Endothelial cell of umbilical vein (primary cell): Measurements from ENCODE around the gene ZNF775. TPM values are rescaled to one million over a fixed set of nuclear protein-coding genes. Genes with fewer than 3 reads are reported as not detected.
A peak's percentile ranks its signal among the peaks of the same experiment; 100 is the strongest.

Experiments used
- BruUV-seq: library from RNA; stranded (reverse); fragments of 400-500 nt; replicated peaks from 2 replicates; lab custom pipeline; 2021; lab: Mats Ljungman, UMichigan
- CTCF ChIA-PET: fragments of 300-600, 350-600 bp; sonication (Branson Sonifier 250); formaldehyde crosslinking; loops from one replicate; lab custom pipeline; 2021; ENCODE audit warnings: antibody characterized with exemption, inconsistent platforms; lab: Charles Lee
- POLR2A ChIA-PET: fragments of 300-600, 350-600 bp; sonication (Branson Sonifier 250); formaldehyde crosslinking; loops from one replicate; lab custom pipeline; 2021; ENCODE audit warnings: antibody characterized with exemption, inconsistent platforms; lab: Charles Lee
- DNase-seq: peaks from one replicate; pipeline ENCODE4 v3.0.0-alpha.2; 2011; ENCODE audit warnings: low read depth, low spot score
- FAIRE-seq: peaks from 2 replicates; lab custom pipeline; 2011; peaks lifted over from hg19 to GRCh38; lab: Jason Lieb, UNC
- H2AFZ ChIP-seq: 2 replicates; pipeline ENCODE4 v1.6.0; 2012; ENCODE audit warnings: low read depth, low read length, control low read depth, inconsistent platforms
- H3K27ac ChIP-seq: 2 replicates; pipeline ENCODE4 v1.5.1; 2011; ENCODE audit warnings: low read depth, mild to moderate bottlenecking, control low read depth, low read length, moderate library complexity; ENCODE audit not compliant: insufficient read depth
- H3K27me3 ChIP-seq, 2 experiments: 2 replicates each; pipeline versions ENCODE4 v1.6.0 to v1.6.1; 2011; ENCODE audit warnings: low read length in 2 of 2, mixed read lengths in 1 of 2; ENCODE audit not compliant: control insufficient read depth in 2 of 2, insufficient read depth in 2 of 2
- H3K36me3 ChIP-seq, 2 experiments: 2 replicates in 1 of 2; 3 replicates in 1 of 2; pipeline ENCODE4 v1.5.1; 2011; ENCODE audit warnings: low read length in 2 of 2, mild to moderate bottlenecking in 1 of 2, moderate library complexity in 1 of 2; ENCODE audit not compliant: control insufficient read depth in 2 of 2, insufficient read depth in 2 of 2; ENCODE audit errors: extremely low read depth in 1 of 2
- H3K4me1 ChIP-seq: 3 replicates; pipeline ENCODE4 v1.5.1; 2011; ENCODE audit warnings: mild to moderate bottlenecking, low read length; ENCODE audit not compliant: control insufficient read depth, insufficient read depth; ENCODE audit errors: extremely low read depth
- H3K4me2 ChIP-seq: 2 replicates; pipeline ENCODE4 v1.6.1; 2011; ENCODE audit warnings: low read length, control low read depth, mixed read lengths; ENCODE audit not compliant: insufficient read depth
- H3K4me3 ChIP-seq, 3 experiments: fragments of 200-600 bp in 1 of 3; sonication (generic), shearing (Covaris generic) in 1 of 3; replicated peaks in 1 of 3; 2 replicates each; pipeline ENCODE4 v1.5.1; 2011 to 2016; ENCODE audit warnings: control low read depth in 3 of 3, low read length in 3 of 3, mild to moderate bottlenecking in 2 of 3, inconsistent platforms in 1 of 3, low read depth in 1 of 3, moderate library complexity in 1 of 3; ENCODE audit not compliant: insufficient read depth in 1 of 3
- H3K79me2 ChIP-seq: 2 replicates; pipeline ENCODE4 v1.6.0; 2012; ENCODE audit warnings: low read length, inconsistent platforms; ENCODE audit not compliant: control insufficient read depth, insufficient read depth
- H3K9ac ChIP-seq: replicated peaks from 2 replicates; pipeline ENCODE3; 2011; ENCODE audit warnings: low read length, control low read depth; ENCODE audit not compliant: insufficient read depth; ENCODE audit errors: extremely low read depth
- H3K9me1 ChIP-seq: replicated peaks from 3 replicates; pipeline ENCODE4 v1.6.0; 2011; ENCODE audit warnings: mild to moderate bottlenecking, low read length; ENCODE audit not compliant: control insufficient read depth, insufficient read depth; ENCODE audit errors: extremely low read depth
- H3K9me3 ChIP-seq: replicated peaks from 2 replicates; pipeline ENCODE4 v1.5.1; 2012; ENCODE audit warnings: low read length, inconsistent platforms; ENCODE audit not compliant: control insufficient read depth, insufficient read depth
- H4K20me1 ChIP-seq: replicated peaks from 2 replicates; pipeline ENCODE3; 2011; ENCODE audit warnings: mild to moderate bottlenecking, low read length; ENCODE audit not compliant: control insufficient read depth, insufficient read depth; ENCODE audit errors: extremely low read depth
- FOS ChIP-seq: IDR thresholded peaks from 2 replicates; pipeline ENCODE4 v1.6.1; 2011; ENCODE audit warnings: mild to moderate bottlenecking, low read length, moderate library complexity, borderline replicate concordance; ENCODE audit not compliant: insufficient read depth
- MYC ChIP-seq: IDR thresholded peaks from one replicate; pipeline ENCODE4 v1.6.1; 2011; ENCODE audit warnings: mild to moderate bottlenecking, low read depth, low read length
- POLR2A ChIP-seq: IDR thresholded peaks from 2 replicates; pipeline ENCODE4 v1.6.1; 2012; ENCODE audit warnings: low read depth, mild to moderate bottlenecking, control low read depth, low read length
- POLR2AphosphoS5 ChIP-seq: IDR thresholded peaks from 2 replicates; pipeline ENCODE4 v1.6.1; 2012; ENCODE audit warnings: low read depth, mild to moderate bottlenecking, control low read depth, low read length, moderate library complexity; ENCODE audit not compliant: insufficient read depth
- dilution Hi-C: fragments of 300-500 bp; cut with MboI; formaldehyde crosslinking; loops from one replicate; pipeline ENCODE4 v1.15.0; 2019; ENCODE audit warnings: low sequenced_read_pairs; ENCODE audit not compliant: extremely low pct_ligation_motif_present
- intact Hi-C: fragments of 100-400 bp; cut with micrococcal nuclease; formaldehyde crosslinking; loops from one replicate; pipeline ENCODE4 v1.10.0; 2022
- polyA plus RNA-seq, 4 experiments: library from polyadenylated mRNA; depleted of rRNA in 3 of 4; stranded (reverse) in 3 of 4; unstranded in 1 of 4; fragments of >200 nt; gene quantifications; 2 replicates each; pipeline versions ENCODE4 v1.2.1 to v1.2.3, GENCODE V29; 2011 to 2012; ENCODE audit warnings: missing spikeins in 1 of 4
- total RNA-seq: library from RNA; stranded (reverse); gene quantifications from 2 replicates; pipeline ENCODE4 v1.2.3, GENCODE V29; 2021
- TF ChIP-seq, protein P1 (sequence below), 2 donors: IDR thresholded peaks; 1 replicate in 1 of 2; 2 replicates in 1 of 2; pipeline ENCODE4 v1.5.1; 2011; ENCODE audit warnings: low read length in 2 of 2, mild to moderate bottlenecking in 2 of 2, moderate library complexity in 2 of 2, control low read depth in 1 of 2, inconsistent platforms in 1 of 2, low read depth in 1 of 2; ENCODE audit not compliant: insufficient read depth in 1 of 2; ENCODE audit errors: extremely low read depth in 1 of 2
- TF ChIP-seq, protein P2 (sequence below): IDR thresholded peaks from 2 replicates; pipeline ENCODE4 v1.6.1; 2011; ENCODE audit not compliant: insufficient read depth, insufficient read length

Gene ZNF775
- total and polyA plus RNA-seq, 2 donors (not counting 3 experiments of a cell fraction or from before 2014, with no cell fraction given) = 5.8 to 8.3 TPM

DNA sequence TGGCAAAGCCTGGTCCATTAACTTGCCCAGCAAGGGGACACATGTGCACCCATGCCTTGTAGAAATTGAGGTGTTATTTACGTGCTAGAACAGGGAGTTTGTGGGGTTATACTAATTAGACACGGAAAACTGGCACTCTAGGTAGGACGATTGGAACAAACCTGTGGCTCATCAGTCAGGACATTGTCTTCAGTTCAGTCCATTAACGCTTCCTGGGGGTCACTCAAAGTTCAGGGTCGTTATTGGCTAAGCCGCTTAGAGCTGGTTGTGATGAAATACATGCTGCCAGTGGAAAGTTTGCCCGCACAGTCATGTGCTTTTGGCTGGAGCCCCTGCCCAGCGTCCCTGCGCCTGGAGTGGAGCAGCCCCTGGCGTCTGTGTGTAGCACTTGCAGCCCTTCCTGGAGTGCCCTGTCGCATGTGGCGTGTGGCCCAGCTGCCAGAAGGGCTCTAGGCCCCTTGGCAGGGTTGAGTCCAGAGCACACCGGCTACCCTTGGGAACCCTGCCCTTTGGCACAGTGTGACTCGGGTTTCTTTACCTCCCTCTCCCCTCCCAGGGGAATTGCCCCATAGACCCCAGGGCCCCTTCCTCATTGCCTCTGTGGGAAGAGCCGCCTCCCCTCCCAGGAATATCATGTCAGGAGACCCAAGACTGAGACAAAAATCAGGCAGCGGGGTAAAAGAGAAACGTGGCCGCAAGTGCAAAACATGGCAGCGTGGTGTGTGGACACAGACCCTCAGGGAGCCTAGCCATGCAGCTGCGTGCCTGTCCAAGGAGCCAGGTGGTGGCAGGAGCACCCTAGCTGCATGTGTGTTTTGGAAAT, 9.8 kb downstream of the ZNF775 start:
- POLR2A ChIA-PET = no interaction called here
- H3K9me1 ChIP-seq = no peaks in the 10 kb centered on the region
- intact Hi-C loops = no loop called here
- no peak for TF ChIP-seq MYC
- no peak for TF ChIP-seq POLR2AphosphoS5
- TF ChIP-seq, protein P1, sequence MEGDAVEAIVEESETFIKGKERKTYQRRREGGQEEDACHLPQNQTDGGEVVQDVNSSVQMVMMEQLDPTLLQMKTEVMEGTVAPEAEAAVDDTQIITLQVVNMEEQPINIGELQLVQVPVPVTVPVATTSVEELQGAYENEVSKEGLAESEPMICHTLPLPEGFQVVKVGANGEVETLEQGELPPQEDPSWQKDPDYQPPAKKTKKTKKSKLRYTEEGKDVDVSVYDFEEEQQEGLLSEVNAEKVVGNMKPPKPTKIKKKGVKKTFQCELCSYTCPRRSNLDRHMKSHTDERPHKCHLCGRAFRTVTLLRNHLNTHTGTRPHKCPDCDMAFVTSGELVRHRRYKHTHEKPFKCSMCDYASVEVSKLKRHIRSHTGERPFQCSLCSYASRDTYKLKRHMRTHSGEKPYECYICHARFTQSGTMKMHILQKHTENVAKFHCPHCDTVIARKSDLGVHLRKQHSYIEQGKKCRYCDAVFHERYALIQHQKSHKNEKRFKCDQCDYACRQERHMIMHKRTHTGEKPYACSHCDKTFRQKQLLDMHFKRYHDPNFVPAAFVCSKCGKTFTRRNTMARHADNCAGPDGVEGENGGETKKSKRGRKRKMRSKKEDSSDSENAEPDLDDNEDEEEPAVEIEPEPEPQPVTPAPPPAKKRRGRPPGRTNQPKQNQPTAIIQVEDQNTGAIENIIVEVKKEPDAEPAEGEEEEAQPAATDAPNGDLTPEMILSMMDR (IDR thresholded peaks at IDR 0.05; ENCODE audit: extremely low read depth in 1 of 2, insufficient read depth in 1 of 2, low read depth in 1 of 2, low read length in 2 of 2) = peak in 1 of 2 donors; percentile 3
- TF ChIP-seq POLR2A = no peak
- no peak for TF ChIP-seq FOS
- TF ChIP-seq, protein P2, sequence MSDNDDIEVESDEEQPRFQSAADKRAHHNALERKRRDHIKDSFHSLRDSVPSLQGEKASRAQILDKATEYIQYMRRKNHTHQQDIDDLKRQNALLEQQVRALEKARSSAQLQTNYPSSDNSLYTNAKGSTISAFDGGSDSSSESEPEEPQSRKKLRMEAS = no peak
- dilution Hi-C loops = no loop called here
- CTCF ChIA-PET = interaction anchor here (1.6 kb wide), 1 partner anchor 12 kb away, joined by 3 read pairs; no protein-coding TSS in a partner anchor
- no peaks in the 10 kb centered on the region for H3K4me1 ChIP-seq
- H3K27ac ChIP-seq = no peak overlapping the region
- peaks cover 0 to 16% of the 10 kb centered on the region in 2 experiments for H3K36me3 ChIP-seq
- H3K9ac ChIP-seq = no peak overlapping the region
- no peak overlapping the region for H2AFZ ChIP-seq
- FAIRE-seq = no peak
- no peak overlapping the region for H3K4me2 ChIP-seq
- H3K4me3 ChIP-seq = no peak overlapping the region
- no peaks in the 10 kb centered on the region for H3K27me3 ChIP-seq
- no peak for DNase-seq
- H4K20me1 ChIP-seq = no peaks in the 10 kb centered on the region
- BruUV-seq = no TSS peak
- no peaks in the 10 kb centered on the region for H3K9me3 ChIP-seq
- peaks cover 2% of the 10 kb centered on the region for H3K79me2 ChIP-seq
